Type B pancreatic cell (in vitro differentiated cells): ENCODE data around the gene ZNF423. TPM values are rescaled to one million over a fixed set of nuclear protein-coding genes. Genes with fewer than 3 reads are reported as not detected.

Source experiments
- DNase-seq: peaks from one replicate; pipeline ENCODE4 v3.0.0; 2021; ENCODE audit warnings: mixed read lengths; ENCODE audit not compliant: unreplicated experiment; ENCODE audit errors: extremely low spot score
- H3K27ac Mint-ChIP-seq: 2 replicates; pipeline ENCODE4 v1.8.0; 2021; ENCODE audit warnings: mild to moderate bottlenecking, mixed read lengths
- H3K27me3 Mint-ChIP-seq: 2 replicates; pipeline ENCODE4 v1.8.0; 2021; ENCODE audit warnings: mixed read lengths
- H3K36me3 Mint-ChIP-seq: 2 replicates; pipeline ENCODE4 v1.8.0; 2021; ENCODE audit warnings: mixed read lengths
- H3K4me1 Mint-ChIP-seq: one replicate; pipeline ENCODE4 v1.8.0; 2021; ENCODE audit warnings: mixed read lengths; ENCODE audit not compliant: unreplicated experiment
- H3K4me3 Mint-ChIP-seq: 2 replicates; pipeline ENCODE4 v1.8.0; 2021; ENCODE audit warnings: mild to moderate bottlenecking, mixed read lengths
- H3K9me3 Mint-ChIP-seq: 2 replicates; pipeline ENCODE4 v1.8.0; 2021; ENCODE audit warnings: mixed read lengths
- total RNA-seq: library from RNA; stranded (reverse); gene quantifications from 2 replicates; pipeline ENCODE4 v1.2.1, GENCODE V29; 2021; ENCODE audit warnings: low replicate concordance
- TF ChIP-seq, protein P1 (sequence below): fragments of 200-600 bp; sonication (generic); conservative IDR thresholded peaks from 2 replicates; pipeline ENCODE4 v1.5.0; 2021; ENCODE audit warnings: antibody characterized with exemption, mild to moderate bottlenecking

ZNF423 gene
- total RNA-seq, 1 donor from 2014 or later = 72.6 TPM

DNA sequence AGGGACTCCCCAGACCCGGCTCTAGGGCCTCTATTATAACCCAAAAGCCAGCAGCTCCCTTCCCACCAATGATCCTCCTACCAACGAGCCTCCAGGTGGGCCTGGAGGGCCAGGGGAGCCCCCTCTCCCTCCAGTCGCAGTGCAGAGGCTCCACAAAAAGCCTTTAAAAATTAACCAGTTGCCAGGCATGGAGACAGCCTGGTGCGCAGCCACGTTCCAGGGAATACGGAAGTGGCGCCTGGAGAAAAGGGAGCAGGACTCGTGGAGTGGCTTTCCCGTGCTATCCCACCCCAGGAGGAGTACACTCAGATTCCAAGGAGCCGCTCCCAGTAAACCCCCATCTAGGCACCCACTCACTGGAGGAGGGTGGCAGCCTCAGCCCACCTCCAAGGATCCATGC, 112.3 kb downstream of the ZNF423 start:
- Mint-ChIP-seq H3K36me3 (no peaks in the 10 kb centered on the region), H3K4me3 (no peak overlapping the region), H3K9me3 (no peaks in the 10 kb centered on the region), H3K27me3 (peaks cover 2% of the 10 kb centered on the region), H3K27ac (no peak overlapping the region), H3K4me1 (peaks cover 51% of the 10 kb centered on the region)
- TF ChIP-seq, protein P1, sequence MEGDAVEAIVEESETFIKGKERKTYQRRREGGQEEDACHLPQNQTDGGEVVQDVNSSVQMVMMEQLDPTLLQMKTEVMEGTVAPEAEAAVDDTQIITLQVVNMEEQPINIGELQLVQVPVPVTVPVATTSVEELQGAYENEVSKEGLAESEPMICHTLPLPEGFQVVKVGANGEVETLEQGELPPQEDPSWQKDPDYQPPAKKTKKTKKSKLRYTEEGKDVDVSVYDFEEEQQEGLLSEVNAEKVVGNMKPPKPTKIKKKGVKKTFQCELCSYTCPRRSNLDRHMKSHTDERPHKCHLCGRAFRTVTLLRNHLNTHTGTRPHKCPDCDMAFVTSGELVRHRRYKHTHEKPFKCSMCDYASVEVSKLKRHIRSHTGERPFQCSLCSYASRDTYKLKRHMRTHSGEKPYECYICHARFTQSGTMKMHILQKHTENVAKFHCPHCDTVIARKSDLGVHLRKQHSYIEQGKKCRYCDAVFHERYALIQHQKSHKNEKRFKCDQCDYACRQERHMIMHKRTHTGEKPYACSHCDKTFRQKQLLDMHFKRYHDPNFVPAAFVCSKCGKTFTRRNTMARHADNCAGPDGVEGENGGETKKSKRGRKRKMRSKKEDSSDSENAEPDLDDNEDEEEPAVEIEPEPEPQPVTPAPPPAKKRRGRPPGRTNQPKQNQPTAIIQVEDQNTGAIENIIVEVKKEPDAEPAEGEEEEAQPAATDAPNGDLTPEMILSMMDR = no peak
- DNase-seq = no peak

DNA sequence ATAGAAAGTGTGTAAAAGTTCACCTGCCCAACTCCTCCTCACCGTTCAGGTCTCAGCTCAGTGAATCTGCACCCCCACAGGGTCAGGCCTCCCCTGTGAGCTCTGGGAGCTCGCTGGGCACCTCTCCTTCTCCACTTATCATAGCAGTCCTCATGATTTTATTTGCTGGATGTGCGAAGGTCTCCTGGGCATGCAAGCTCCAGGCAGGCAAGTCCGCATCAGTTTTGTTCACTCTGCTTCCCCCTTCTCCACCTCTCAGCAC, 112.8 kb downstream of the ZNF423 start:
- no peaks in the 10 kb centered on the region for H3K9me3 Mint-ChIP-seq
- no peak overlapping the region for H3K27ac Mint-ChIP-seq
- no peak overlapping the region for H3K4me3 Mint-ChIP-seq
- H3K27me3 Mint-ChIP-seq = peaks cover 2% of the 10 kb centered on the region
- DNase-seq = no peak
- TF ChIP-seq, protein P1 = no peak
- no peaks in the 10 kb centered on the region for H3K36me3 Mint-ChIP-seq
- H3K4me1 Mint-ChIP-seq = peaks cover 48% of the 10 kb centered on the region

DNA sequence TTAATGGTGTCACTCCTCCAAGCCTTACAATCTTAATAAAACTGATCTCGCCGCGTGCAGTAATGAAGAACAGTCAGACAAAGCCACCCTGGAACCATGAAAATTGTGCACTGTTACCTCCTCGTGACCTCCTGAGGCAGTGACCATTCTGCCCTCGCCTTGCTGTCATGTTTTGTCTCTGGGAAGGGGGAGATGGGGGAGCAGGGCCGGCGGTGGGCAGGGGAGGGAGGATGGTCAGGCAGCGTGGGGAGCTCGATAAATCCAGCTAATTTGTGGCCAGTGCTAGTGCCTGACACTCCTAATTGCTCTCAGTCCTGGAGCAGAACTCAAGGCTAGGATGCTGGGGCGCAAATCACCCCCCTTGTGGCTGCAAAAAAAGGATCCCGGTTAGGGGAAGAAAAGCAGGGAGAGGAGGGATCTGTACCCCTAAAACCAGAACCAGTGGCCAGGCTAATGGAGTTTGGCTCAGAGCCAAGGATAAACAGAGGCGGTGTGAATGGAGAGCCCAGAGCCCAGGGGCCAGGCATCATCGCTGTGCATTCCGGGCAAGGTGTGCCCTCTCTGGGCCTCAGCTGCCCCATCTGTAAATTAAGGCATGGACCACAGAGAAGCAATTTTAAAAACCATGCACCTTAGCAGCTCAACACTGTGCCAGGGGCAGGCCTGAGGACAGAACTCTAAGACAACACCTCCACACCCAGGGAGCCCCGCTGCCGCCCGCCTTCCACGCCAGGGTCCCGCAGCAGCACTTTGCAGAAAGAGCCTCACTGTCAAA, 113.3 kb downstream of the ZNF423 start:
- DNase-seq = no peak
- H3K9me3 Mint-ChIP-seq = no peaks in the 10 kb centered on the region
- peak overlapping the region; percentile 1 for H3K27ac Mint-ChIP-seq
- H3K4me3 Mint-ChIP-seq = peak overlapping the region; percentile 23
- TF ChIP-seq, protein P1 = no peak
- peaks cover 2% of the 10 kb centered on the region for H3K27me3 Mint-ChIP-seq
- peaks cover 47% of the 10 kb centered on the region for H3K4me1 Mint-ChIP-seq
- H3K36me3 Mint-ChIP-seq = no peaks in the 10 kb centered on the region

DNA sequence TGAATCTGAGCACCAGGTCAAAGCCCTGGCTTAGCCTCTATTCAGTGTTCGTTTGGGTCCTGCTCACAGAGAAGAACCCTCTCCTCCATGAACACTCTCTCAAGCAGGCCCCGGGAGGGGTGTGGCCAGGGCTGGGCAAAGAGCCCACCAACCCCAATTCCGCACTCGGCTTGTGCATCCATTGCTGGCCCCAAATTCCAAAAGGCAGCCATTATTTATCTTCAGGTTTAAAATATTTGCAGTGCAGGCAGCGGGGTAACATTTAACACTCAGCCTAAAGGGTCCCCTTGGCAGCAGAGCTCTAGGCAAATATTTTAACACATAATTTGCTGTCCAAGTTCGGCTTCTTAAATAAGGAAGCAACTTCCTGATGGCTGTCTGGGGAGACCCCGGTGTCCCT, 115.7 kb downstream of the ZNF423 start:
- Mint-ChIP-seq H3K9me3 (no peaks in the 10 kb centered on the region), H3K27ac (no peak overlapping the region)
- TF ChIP-seq, protein P1 = no peak

DNA sequence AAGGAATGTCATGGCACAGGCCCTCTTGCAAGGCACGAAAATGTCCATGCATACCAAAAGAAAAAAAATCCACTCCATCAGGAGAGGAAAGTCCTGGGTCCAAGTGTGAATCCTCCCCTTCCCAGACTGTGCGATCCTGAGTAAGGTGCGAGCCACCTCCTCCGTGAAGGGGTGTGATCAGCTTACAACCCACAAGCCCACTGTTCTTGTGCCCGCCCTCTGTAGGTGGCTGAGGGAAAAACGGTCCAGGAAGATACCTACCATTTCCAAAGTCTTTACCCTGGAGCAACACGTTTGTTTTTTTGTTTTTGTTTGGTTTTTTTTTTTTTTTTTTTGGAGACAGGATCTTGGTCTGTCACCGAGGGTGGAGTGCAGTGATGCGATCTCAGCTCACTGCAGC, 116.5 kb downstream of the ZNF423 start:
- TF ChIP-seq, protein P1 = peak; percentile 51
- H3K36me3 Mint-ChIP-seq = peaks cover 6% of the 10 kb centered on the region
- no peak overlapping the region for H3K27ac Mint-ChIP-seq
- no peak overlapping the region for H3K4me3 Mint-ChIP-seq
- DNase-seq = no peak
- no peaks in the 10 kb centered on the region for H3K9me3 Mint-ChIP-seq
- H3K4me1 Mint-ChIP-seq = peaks cover 39% of the 10 kb centered on the region
- H3K27me3 Mint-ChIP-seq = peaks cover 2% of the 10 kb centered on the region

More for the DNA sequence above, 115.7 kb downstream of the ZNF423 start:
- peaks cover 2% of the 10 kb centered on the region for H3K27me3 Mint-ChIP-seq
- peaks cover 2% of the 10 kb centered on the region for H3K36me3 Mint-ChIP-seq
- H3K4me1 Mint-ChIP-seq = peaks cover 38% of the 10 kb centered on the region
- H3K4me3 Mint-ChIP-seq = no peak overlapping the region
- DNase-seq = no peak
